Loucy (cell line): Measurements from ENCODE around the gene MCRIP1.

Experiments
- H2AFZ ChIP-seq: fragments of 200-600 bp; sonication (generic); 2 replicates; pipeline ENCODE4 v1.6.0; 2016; ENCODE audit warnings: antibody characterized with exemption, mild to moderate bottlenecking, low read length, moderate library complexity
- H3F3A ChIP-seq: fragments of 200-600 bp; 2 replicates; pipeline ENCODE4 v1.6.0; 2016; ENCODE audit warnings: antibody characterized with exemption, low read depth, mild to moderate bottlenecking
- H3K27me3 ChIP-seq: fragments of 200-600 bp; sonication (generic); 2 replicates; pipeline ENCODE4 v1.6.1; 2014; ENCODE audit warnings: low read length, mild to moderate bottlenecking; ENCODE audit not compliant: insufficient read depth, poor library complexity, severe bottlenecking
- H3K36me3 ChIP-seq: fragments of 200-600 bp; sonication (generic); 2 replicates; pipeline ENCODE4 v1.6.1; 2016; ENCODE audit warnings: low read length; ENCODE audit not compliant: insufficient read depth
- H3K4me1 ChIP-seq: fragments of 200-600 bp; sonication (generic); 2 replicates; pipeline ENCODE4 v1.5.1; 2014; ENCODE audit warnings: low read length, mild to moderate bottlenecking; ENCODE audit not compliant: insufficient read depth, poor library complexity, severe bottlenecking
- H3K4me2 ChIP-seq: fragments of 200-600 bp; sonication (generic); 2 replicates; pipeline ENCODE4 v1.6.0; 2014; ENCODE audit warnings: antibody characterized with exemption, low read length, low read depth, mild to moderate bottlenecking; ENCODE audit not compliant: poor library complexity, severe bottlenecking
- H3K4me3 ChIP-seq: fragments of 200-600 bp; sonication (generic); 2 replicates; pipeline ENCODE4 v1.5.1; 2014; ENCODE audit warnings: low read length, mild to moderate bottlenecking, mixed read lengths; ENCODE audit not compliant: poor library complexity, severe bottlenecking
- H3K79me2 ChIP-seq: fragments of 200-600 bp; sonication (generic); 2 replicates; pipeline ENCODE4 v1.6.1; 2014; ENCODE audit warnings: low read length; ENCODE audit not compliant: insufficient read depth
- H3K9ac ChIP-seq: fragments of 200-600 bp; sonication (generic); 2 replicates; pipeline ENCODE4 v1.6.0; 2014; ENCODE audit warnings: mild to moderate bottlenecking, low read depth, low read length, moderate library complexity; ENCODE audit not compliant: poor library complexity, severe bottlenecking
- H3K9me2 ChIP-seq: fragments of 200-600 bp; sonication (generic); replicated peaks from 2 replicates; pipeline ENCODE4 v1.6.1; 2016; ENCODE audit warnings: low read depth, low read length, mixed read lengths
- H3K9me3 ChIP-seq: fragments of 200-600 bp; sonication (generic); 2 replicates; pipeline ENCODE4 v1.6.1; 2014; ENCODE audit warnings: mild to moderate bottlenecking, antibody characterized with exemption, low read length, low read depth; ENCODE audit not compliant: insufficient read depth
- H4K20me1 ChIP-seq: fragments of 200-600 bp; sonication (generic); 2 replicates; pipeline ENCODE4 v1.6.0; 2014; ENCODE audit warnings: antibody characterized with exemption, low read length, mild to moderate bottlenecking; ENCODE audit not compliant: insufficient read depth, poor library complexity, severe bottlenecking
- EZH2phosphoT487 ChIP-seq: fragments of 200-600 bp; IDR thresholded peaks from 2 replicates; pipeline ENCODE4 v1.6.1; 2018; ENCODE audit warnings: antibody characterized with exemption, mild to moderate bottlenecking, moderate library complexity, borderline replicate concordance
- TF ChIP-seq, protein P1 (sequence below): fragments of 200-600 bp; sonication (generic); conservative IDR thresholded peaks from 2 replicates; pipeline ENCODE4 v1.5.1; 2014; ENCODE audit warnings: mild to moderate bottlenecking, antibody characterized with exemption, low read length

MCRIP1 gene

DNA sequence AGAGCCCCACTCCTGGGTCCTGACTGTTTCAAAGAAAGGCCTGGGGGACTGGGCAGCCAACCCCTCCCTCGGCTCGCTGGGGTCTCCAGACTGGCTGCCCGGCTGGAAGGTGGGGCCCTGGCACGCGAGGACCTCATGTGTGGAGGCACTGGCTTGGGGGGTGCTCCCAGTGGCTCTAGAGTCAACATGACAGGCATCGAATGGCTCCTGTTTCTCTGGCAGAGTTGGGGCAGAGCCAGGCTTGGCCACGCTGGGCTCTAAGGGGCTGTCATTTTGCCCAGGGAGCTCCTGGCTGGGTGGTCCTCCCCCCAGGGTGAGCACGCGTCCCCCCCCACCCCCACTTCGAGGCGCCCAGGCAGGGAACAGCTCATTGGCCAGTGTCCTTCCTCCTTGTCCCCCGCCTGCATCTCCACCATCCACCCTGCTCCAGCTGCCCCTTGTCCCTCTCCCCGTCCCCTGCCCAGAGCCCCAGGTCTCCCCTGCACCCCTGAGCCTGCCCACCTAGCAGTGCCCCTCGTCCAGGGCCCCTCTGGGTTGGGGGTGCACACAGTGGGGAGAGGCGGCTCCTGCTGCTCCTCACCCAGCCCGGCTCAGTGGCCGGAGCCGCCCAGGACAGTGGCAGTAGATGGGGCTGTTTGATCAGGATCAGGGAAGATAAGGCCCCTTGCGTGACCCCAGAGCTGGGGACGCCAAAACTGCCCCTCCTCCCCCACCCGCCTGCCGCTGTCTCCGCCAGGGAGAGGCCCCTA is 26.5 kb downstream of the MCRIP1 start:
- H2AFZ ChIP-seq = no peak overlapping the region
- H4K20me1 ChIP-seq = no peaks in the 10 kb centered on the region
- H3K4me1 ChIP-seq = no peaks in the 10 kb centered on the region
- H3K9me2 ChIP-seq = no peaks in the 10 kb centered on the region
- H3K27me3 ChIP-seq = no peaks in the 10 kb centered on the region
- TF ChIP-seq EZH2phosphoT487 = no peak
- TF ChIP-seq, protein P1, sequence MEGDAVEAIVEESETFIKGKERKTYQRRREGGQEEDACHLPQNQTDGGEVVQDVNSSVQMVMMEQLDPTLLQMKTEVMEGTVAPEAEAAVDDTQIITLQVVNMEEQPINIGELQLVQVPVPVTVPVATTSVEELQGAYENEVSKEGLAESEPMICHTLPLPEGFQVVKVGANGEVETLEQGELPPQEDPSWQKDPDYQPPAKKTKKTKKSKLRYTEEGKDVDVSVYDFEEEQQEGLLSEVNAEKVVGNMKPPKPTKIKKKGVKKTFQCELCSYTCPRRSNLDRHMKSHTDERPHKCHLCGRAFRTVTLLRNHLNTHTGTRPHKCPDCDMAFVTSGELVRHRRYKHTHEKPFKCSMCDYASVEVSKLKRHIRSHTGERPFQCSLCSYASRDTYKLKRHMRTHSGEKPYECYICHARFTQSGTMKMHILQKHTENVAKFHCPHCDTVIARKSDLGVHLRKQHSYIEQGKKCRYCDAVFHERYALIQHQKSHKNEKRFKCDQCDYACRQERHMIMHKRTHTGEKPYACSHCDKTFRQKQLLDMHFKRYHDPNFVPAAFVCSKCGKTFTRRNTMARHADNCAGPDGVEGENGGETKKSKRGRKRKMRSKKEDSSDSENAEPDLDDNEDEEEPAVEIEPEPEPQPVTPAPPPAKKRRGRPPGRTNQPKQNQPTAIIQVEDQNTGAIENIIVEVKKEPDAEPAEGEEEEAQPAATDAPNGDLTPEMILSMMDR = no peak
- no peak overlapping the region for H3K4me3 ChIP-seq
- no peak overlapping the region for H3K4me2 ChIP-seq
- no peaks in the 10 kb centered on the region for H3K79me2 ChIP-seq
- no peaks in the 10 kb centered on the region for H3K36me3 ChIP-seq
- H3F3A ChIP-seq = no peaks in the 10 kb centered on the region
- H3K9me3 ChIP-seq = no peaks in the 10 kb centered on the region
- H3K9ac ChIP-seq = no peak overlapping the region

DNA sequence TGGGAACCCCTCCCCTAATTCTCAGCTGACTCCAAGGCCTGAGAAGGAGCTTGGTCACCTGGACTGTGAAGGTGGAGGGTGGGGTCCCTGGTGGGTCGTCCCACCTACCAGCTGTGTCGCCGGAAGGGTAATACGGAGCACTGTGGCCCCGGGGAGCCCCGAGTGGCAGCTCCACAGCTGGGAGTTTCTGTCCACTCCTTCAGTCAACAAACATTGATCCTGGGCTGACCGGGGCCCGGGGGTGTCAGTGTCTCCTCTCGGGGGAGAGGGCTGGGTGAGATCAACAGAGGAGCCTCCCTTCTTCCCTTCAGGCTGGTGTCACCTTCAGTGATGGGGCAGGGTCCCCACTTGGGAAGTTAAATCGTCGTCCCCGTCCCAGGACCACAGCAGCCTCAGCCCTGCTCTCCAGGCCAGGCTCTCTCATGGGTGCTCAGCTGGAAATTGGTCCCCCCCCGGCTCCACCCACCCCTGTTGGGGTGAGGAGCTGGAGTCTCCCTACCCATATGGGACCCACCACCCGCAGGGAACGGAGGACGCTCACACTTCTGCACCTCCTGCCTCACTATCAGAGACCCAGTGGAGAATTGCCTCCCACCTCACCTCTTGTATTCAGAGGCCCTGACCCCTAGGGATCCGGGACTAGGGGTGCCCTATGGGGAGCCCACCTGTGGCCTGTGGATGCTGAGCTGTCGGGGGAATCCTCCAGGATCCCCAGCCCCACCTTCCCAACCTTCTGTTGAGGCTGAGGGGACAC is 27.2 kb downstream of the MCRIP1 start:
- Histone ChIP-seq H3K27me3 (no peaks in the 10 kb centered on the region), H2AFZ (no peak overlapping the region), H4K20me1 (no peaks in the 10 kb centered on the region), H3K4me2 (no peak overlapping the region), H3K36me3 (no peaks in the 10 kb centered on the region), H3K79me2 (no peaks in the 10 kb centered on the region), H3F3A (no peaks in the 10 kb centered on the region), H3K4me3 (no peak overlapping the region), H3K4me1 (no peaks in the 10 kb centered on the region), H3K9ac (no peak overlapping the region), H3K9me3 (no peaks in the 10 kb centered on the region), H3K9me2 (no peaks in the 10 kb centered on the region)
- TF ChIP-seq, protein P1 = no peak
- TF ChIP-seq EZH2phosphoT487 = no peak

DNA sequence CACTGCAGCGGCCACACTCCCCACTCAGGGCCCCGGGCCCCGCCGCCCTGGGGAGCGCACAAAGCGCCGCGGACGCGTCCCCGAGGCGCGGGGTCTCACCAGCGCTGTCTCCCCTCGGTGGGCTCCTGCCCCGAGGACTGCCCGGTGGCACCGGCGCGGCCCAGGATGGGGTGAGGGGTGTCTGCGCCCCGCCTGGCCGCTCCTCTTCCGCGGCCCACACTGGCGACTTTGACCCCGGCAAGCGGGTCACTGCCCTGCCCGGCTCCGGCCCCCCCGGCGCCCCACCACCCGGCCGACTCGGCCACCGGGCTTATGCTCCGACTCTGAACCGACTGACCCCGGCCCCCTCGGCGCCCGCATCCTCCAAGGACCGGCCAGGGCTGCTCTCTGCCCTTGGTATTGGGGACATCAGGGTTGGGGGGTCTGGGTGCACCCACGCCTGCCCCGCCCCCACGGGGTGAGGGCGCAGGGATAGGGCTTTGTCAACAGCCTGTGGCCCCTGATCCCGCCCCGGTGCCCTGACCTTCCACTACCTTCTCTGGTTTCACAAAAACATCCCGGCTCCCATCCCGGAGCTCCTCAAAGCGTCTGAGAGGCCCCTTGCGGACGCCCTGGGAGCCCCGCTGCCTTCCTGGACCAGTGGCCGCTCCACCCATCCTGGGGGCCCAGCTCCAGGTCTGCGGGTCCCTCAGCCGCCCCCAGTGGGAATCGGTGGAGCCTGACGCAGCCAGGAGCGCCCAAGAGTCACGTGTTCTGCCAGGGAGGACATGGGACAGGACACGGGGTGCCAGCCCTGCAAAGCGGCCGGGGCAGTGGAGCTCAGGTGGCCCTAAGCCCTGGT is 28.3 kb downstream of the MCRIP1 start:
- Histone ChIP-seq H3K36me3 (no peaks in the 10 kb centered on the region), H2AFZ (no peak overlapping the region), H3F3A (no peaks in the 10 kb centered on the region), H3K79me2 (no peaks in the 10 kb centered on the region), H3K4me3 (no peak overlapping the region), H3K9ac (no peak overlapping the region), H3K4me2 (no peak overlapping the region), H3K27me3 (no peaks in the 10 kb centered on the region), H4K20me1 (no peaks in the 10 kb centered on the region), H3K9me2 (no peaks in the 10 kb centered on the region), H3K9me3 (no peaks in the 10 kb centered on the region), H3K4me1 (no peaks in the 10 kb centered on the region)
- TF ChIP-seq EZH2phosphoT487 = no peak
- TF ChIP-seq, protein P1 = no peak
